Ramos (cell line): ENCODE measurements around the gene COL4A5.

Source experiments
- in situ Hi-C: fragments of 300-500 bp; cut with MboI; formaldehyde crosslinking; loops from one replicate; pipeline ENCODE4 v1.14.3; 2022; ENCODE audit warnings: low sequenced_read_pairs; ENCODE audit not compliant: unreplicated experiment

Gene COL4A5

DNA sequence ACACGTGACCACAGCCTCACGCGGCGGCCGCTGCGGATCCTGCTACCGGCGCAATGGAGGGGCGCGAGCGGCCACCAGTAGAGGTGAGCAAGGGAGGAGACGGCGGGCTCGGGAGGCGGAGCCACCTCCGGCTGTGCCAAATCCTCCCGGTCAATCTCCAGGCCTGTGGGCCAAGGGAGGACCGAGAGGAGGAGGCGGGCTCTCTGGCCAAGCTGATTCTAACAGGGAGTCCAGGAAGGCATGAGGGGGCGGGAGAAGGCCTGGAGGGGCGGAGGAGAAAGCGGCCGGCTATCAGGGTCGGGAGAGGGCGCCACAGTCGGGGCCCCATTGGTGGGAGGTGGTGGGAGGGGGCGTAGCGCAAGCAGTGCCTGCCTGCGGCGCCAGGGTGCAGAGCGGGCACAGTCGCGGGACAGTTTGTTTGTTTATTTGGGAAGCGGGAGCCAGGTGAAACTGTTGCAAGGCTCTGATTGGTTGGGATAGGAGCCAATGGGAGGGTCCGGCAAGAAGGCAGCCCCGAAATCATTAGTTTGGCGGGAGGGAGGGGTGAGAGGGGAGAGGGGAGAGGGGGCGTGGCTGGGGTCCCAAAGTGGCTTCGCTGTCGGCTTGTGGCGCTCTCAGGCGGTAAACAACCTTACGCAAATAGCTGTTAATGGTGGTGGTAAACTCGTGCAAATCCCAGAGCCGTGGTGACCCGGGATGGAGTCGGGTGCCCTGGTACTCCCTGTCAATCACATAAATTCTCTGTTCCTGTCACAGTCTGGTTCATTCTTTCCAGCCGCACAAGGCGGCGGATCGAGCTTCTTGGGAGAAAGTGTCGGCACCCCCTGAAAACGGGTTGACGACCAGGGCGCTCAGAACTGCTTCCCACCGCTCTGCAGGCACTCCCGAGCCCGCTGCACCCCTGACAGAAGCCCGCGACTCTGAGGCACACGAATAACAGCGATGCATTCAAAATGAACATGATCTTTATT, 297.2 kb downstream of the COL4A5 start, which contains the start of gene IRS4:
Gene IRS4, minus strand, starts transcription at position 55 of the 971 bp plus-strand sequence.
- in situ Hi-C loops = no loop called here

- in situ Hi-C loops = no loop called here
Measured at GRCh38 chrX:108737754-108738153, 298.1 kb downstream of the COL4A5 start.

DNA sequence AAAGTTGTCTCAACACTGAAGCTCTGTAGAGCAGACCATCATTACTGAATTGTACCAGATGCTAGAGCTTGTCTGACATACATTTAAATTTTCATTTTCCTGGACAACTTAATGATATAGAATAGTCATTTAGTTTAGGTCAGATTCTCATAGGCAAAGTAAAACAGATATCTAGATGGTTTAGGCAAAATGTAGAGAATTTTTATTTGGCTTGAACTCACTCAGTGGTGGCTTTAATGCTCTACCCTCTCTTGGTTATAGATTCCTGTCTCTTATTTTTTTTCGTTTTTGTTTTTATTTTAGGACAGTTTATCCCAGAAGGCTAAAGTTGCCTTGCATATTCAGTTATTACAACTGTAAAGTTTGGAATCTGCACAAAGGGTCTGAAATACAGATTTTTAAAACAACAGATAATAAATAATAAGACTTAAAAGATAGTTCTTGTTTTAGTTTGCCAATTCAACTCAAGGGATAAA, 300.7 kb downstream of the COL4A5 start:
- in situ Hi-C loops = no loop called here
